IPS-18c (cell line): ENCODE data around the gene RITA1.

ENCODE experiments used
- H3K4me3 ChIP-seq: 2 replicates; pipeline ENCODE4 v1.7.0; 2013; ENCODE audit warnings: low read depth, mild to moderate bottlenecking, low read length, moderate library complexity; ENCODE audit not compliant: insufficient read depth
- H3K9me3 ChIP-seq: one replicate; pipeline ENCODE4 v1.6.1; 2013; ENCODE audit warnings: mild to moderate bottlenecking, low read length, moderate library complexity; ENCODE audit not compliant: control insufficient read depth, insufficient read depth

RITA1 gene

GRCh38 chr12:113169697-113170096, 15.8 kb upstream of the RITA1 start:
- Histone ChIP-seq H3K4me3 (no peak overlapping the region), H3K9me3 (no peaks in the 10 kb centered on the region)

- Histone ChIP-seq H3K4me3 (no peak overlapping the region), H3K9me3 (no peaks in the 10 kb centered on the region)
Measured at GRCh38 chr12:113170457-113170856, 15.1 kb upstream of the RITA1 start.

GRCh38 chr12:113170926-113171325, 14.6 kb upstream of the RITA1 start:
- H3K9me3 ChIP-seq = no peaks in the 10 kb centered on the region
- no peak overlapping the region for H3K4me3 ChIP-seq

- Histone ChIP-seq H3K4me3 (no peak overlapping the region), H3K9me3 (no peaks in the 10 kb centered on the region)
Measured at GRCh38 chr12:113171543-113171942, 14.0 kb upstream of the RITA1 start.

GRCh38 chr12:113172185-113172584, 13.3 kb upstream of the RITA1 start:
- H3K9me3 ChIP-seq = no peaks in the 10 kb centered on the region
- no peak overlapping the region for H3K4me3 ChIP-seq

- Histone ChIP-seq H3K4me3 (no peak overlapping the region), H3K9me3 (no peaks in the 10 kb centered on the region)
Measured at GRCh38 chr12:113173081-113173698, 12.3 kb upstream of the RITA1 start.

- no peaks in the 10 kb centered on the region for H3K9me3 ChIP-seq
- no peak overlapping the region for H3K4me3 ChIP-seq
Measured at GRCh38 chr12:113174461-113175384, 10.8 kb upstream of the RITA1 start.

- no peak overlapping the region for H3K4me3 ChIP-seq
- H3K9me3 ChIP-seq = no peaks in the 10 kb centered on the region
Measured at GRCh38 chr12:113179023-113179422, 6.5 kb upstream of the RITA1 start.

- Histone ChIP-seq H3K4me3 (no peak overlapping the region), H3K9me3 (no peaks in the 10 kb centered on the region)
Measured at GRCh38 chr12:113180333-113180732, 5.2 kb upstream of the RITA1 start.

- H3K9me3 ChIP-seq = no peaks in the 10 kb centered on the region
- no peak overlapping the region for H3K4me3 ChIP-seq
Measured at GRCh38 chr12:113181975-113182374, 3.5 kb upstream of the RITA1 start.

- Histone ChIP-seq H3K4me3 (no peak overlapping the region), H3K9me3 (no peaks in the 10 kb centered on the region)
Measured at GRCh38 chr12:113183030-113183589, 2.4 kb upstream of the RITA1 start.

- Histone ChIP-seq H3K4me3 (peak overlapping the region; percentile 97), H3K9me3 (no peaks in the 10 kb centered on the region)
Measured at GRCh38 chr12:113184098-113184899, 1.2 kb upstream of the RITA1 start.

GRCh38 chr12:113184900-113185179, 681 bp upstream of the RITA1 start:
- no peaks in the 10 kb centered on the region for H3K9me3 ChIP-seq
- H3K4me3 ChIP-seq = peak overlapping the region; percentile 97

GRCh38 chr12:113186033-113186365, 478 bp downstream of the RITA1 start:
- no peaks in the 10 kb centered on the region for H3K9me3 ChIP-seq
- H3K4me3 ChIP-seq = peak overlapping the region; percentile 97

- no peaks in the 10 kb centered on the region for H3K9me3 ChIP-seq
- no peak overlapping the region for H3K4me3 ChIP-seq
Measured at GRCh38 chr12:113186666-113187325, 1.3 kb downstream of the RITA1 start.

GRCh38 chr12:113189361-113189760, 3.8 kb downstream of the RITA1 start:
- Histone ChIP-seq H3K4me3 (no peak overlapping the region), H3K9me3 (no peaks in the 10 kb centered on the region)

GRCh38 chr12:113190761-113191160, 5.2 kb downstream of the RITA1 start:
- Histone ChIP-seq H3K9me3 (no peaks in the 10 kb centered on the region), H3K4me3 (no peak overlapping the region)
